Stomach (tissue), 4 donors: ENCODE data around the gene MFNG.

ENCODE experiments used
- CTCF ChIP-seq, 7 experiments: fragments of 450-650 bp in 4 of 7; fragments of 200-600 bp in 3 of 7; sonication (generic) in 3 of 7; IDR thresholded peaks; one replicate each; pipeline ENCODE4 v1.5.1; 2016 to 2019; ENCODE audit warnings: antibody characterized with exemption in 7 of 7, control low read depth in 2 of 7, mild to moderate bottlenecking in 1 of 7
- POLR2A ChIP-seq, 4 donors: fragments of 450-650 bp; IDR thresholded peaks; one replicate each; pipeline ENCODE4 v1.6.1; 2016; ENCODE audit warnings: antibody characterized with exemption in 4 of 4, control low read depth in 2 of 4, mild to moderate bottlenecking in 1 of 4, moderate library complexity in 1 of 4
- POLR2AphosphoS5 ChIP-seq, 3 donors: sonication (generic); formaldehyde crosslinking; IDR thresholded peaks; one replicate each; pipeline ENCODE4 v1.6.1; 2016; ENCODE audit warnings: antibody characterized with exemption in 3 of 3

- TF ChIP-seq CTCF (IDR thresholded peaks at IDR 0.05), result no peak
- TF ChIP-seq POLR2A (IDR thresholded peaks at IDR 0.05), result no peak
- TF ChIP-seq POLR2AphosphoS5 (IDR thresholded peaks at IDR 0.05), result no peak
Measured at GRCh38 chr22:37520776-37521191, 34.6 kb upstream of the MFNG start.
